Epidermal melanocyte (primary cell): ENCODE data around the gene CHRM1.
A peak's percentile ranks its signal among the peaks of the same experiment; 100 is the strongest.
"Not testable (repeated sequence)": the region's sequence is repeated elsewhere in the genome, so short reads cannot be mapped to it uniquely, and the experiment has no call there.

Experiments used
- DNase-seq: peaks from one replicate; pipeline ENCODE4 v3.0.0; 2011; ENCODE audit warnings: low spot score; ENCODE audit not compliant: insufficient read length

Gene CHRM1

DNA sequence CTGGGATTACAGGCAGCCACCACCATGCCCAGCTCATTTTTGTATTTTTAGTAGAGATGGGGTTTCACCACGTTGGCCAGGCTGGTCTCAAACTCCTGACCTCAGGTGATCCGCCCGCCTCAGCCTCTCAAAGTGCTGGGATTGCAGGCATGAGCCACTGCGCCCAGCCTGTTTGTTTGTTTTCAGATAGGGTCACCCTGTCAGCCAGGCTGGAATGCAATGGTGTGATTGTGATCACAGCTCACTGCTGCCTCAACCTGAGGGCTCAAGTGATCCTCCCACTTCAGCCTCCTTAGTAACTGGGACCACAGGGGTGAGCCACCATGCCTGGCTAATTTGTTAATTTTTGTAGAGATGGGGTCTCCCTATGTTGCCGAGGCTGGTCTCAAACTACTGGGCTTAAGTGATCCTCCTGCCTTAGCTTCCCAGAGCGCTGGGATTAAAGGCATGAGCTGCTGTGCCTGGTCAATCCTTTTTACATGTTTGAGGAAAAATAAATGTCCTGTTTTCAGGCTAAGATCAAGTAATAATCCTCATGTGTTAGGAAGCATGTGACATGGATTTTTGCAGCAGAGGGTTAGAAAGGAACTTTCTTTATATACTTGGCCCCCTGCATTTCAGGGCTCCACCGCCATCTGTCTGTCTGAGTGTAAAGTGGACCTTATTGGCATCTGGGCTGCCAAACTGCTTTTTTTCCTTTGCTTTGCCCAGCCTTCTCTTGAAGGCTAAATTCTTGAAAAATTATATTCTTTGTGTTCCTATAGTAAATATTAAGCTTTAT lies 45.3 kb downstream of the CHRM1 start:
- DNase-seq: peak; percentile 59

DNA sequence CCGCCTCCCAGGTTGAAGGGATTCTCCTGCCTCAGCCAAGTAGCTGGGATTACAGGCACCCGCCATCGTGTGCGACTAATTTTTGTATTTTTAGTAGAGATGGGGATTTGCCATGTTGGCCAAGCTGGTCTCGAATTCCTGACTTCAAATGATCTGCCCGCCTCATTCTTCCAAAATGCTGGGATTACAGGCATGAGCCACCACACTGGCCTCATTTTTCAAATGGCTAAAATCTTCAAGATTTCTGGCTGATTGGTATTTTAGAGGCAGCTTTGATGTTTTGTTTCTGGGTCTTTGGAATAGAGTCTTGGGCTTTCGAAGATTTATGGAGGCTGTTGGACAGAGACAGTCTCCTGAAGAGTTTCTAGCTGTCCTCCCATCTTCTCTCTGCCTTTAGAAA lies 46.3 kb downstream of the CHRM1 start:
- DNase-seq: no peak

DNA sequence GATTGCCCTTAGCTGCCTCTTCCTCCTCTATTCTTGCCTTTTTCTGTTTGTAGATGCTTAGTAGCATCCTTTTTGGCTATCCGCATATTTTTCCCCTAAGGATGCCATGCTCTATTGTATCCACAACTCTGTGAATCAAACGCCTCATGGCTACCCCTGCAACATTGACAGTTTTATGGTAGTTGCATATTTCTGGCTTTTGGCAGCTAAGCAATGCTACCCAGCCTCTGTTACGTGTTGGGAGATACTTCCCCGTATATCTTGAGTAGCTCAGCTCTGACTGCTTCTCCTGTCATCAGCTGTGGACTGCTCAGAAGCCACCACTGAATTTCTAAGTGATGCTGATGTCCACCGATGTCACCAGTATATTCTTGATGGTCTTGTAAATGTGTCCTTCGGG lies 55.5 kb downstream of the CHRM1 start:
- no peak for DNase-seq

DNA sequence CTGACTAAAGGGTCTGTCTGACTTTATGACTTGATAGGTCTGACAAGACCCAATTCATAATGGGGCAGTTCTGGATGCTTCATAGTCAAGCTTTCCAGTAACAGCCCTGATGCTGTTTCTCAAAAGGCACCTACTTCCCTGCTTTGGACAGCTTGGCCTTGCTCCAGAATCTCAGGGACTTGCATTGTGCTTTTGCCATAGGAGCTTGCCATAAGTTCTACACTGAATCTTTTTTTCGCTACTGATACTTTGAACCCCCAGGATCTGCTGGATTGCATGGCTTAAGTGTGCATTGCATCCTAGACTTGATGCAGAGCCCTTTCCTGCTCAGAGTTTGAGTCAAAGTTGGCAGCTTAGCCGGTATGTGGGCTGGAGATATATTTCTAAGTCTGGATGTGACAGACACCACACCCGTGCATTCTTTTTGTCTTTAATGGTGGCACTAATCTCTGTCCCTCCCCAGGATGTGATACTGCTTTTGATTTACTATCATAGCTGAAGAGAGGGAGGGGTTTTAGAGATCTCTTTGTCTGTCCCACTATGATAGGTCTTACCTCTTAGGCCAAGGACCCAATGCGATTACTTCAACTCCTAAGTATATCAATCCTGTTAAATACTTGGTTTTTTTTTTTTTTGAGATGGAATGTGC lies 57.4 kb downstream of the CHRM1 start:
- no peak for DNase-seq

DNA sequence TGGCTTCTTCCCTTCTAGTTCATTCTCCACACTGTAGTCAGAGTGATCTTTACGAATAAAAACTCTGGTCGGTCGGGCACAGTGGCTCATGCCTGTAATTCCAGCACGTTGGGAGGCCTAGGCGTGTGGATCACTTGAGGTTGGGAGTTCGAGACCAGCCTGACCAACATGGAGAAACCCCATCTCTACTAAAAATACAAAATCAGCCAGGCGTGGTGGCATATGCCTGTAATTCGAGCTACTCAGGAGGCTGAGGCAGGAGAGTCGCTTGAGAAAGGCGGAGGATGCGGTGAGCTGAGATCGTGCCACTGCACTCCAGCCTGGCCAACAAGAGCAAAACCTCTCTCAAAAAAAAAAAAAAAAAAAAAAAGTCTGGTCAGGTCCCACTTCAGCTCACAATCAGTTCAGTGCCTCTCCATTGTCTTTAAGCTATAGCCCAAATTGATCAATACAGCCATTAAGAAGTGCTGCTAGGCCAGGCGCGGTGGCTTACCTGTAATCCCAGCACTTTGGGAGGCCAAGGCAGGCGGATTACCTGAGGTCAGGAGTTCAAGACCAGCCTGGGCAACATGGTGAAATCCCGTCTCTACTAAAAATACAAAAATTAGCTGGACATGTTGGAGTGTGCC lies 59.5 kb downstream of the CHRM1 start:
- not testable (repeated sequence) for DNase-seq

DNA sequence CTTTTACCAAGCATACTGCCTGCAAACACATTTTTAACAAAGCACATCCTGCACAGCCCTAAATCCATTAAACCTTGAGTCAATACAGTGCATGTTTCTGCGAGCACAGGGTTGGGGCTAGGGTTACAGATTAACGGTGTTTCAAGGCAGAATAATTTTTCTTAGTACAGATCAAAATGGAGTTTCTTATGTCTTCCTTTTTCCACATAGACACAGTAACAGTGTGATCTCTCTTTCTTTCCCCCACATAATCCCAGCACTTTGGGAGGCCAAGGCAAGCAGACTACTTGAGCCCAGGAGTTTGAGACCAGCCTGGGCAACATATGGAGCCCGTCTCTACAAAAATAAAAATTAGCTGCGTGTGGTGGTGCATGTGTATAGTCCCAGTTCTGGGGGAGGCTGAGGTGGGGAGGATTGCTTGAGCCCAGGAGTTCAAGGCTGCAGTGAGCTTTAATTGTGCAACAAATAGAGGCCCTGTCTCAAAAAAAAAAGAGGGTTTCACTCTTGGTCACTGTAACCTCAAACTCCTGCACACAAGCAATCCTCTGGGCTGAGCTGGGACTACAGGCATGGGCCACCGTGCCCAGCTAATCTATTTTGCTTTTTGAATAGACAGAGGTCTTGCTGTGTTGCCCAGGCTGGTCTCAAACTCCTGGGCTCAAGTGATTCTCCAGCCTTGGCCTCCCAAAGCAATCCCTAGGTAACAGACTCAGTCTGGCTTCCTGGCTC lies 60.2 kb downstream of the CHRM1 start:
- DNase-seq: no peak

DNA sequence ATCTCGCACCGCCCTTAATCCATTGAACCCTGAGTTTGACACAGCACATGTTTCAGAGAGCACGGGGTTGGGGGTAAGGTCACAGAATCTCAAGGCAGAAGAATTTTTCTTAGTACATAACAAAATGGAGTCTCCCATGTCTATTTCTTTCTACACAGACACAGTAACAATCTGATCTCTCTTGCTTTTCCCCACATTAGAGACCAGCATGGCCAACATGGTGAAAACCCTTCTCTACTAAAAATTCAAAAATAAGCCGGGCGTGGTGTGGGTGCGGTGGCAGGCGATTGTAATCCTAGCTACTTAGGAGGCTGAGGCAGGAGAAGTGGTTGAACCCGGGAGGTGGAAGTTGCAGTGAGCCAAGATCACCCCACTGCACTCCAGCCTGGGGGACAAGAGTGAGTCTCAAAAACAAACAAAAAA lies 61.9 kb downstream of the CHRM1 start:
- not testable (repeated sequence) for DNase-seq
